Loucy (cell line): Measurements from ENCODE around the gene GDF7.

Source experiments
- CTCF ChIP-seq: fragments of 200-600 bp; sonication (generic); conservative IDR thresholded peaks from 2 replicates; pipeline ENCODE4 v1.5.1; 2014; ENCODE audit warnings: mild to moderate bottlenecking, antibody characterized with exemption, low read length
- EZH2phosphoT487 ChIP-seq: fragments of 200-600 bp; IDR thresholded peaks from 2 replicates; pipeline ENCODE4 v1.6.1; 2018; ENCODE audit warnings: antibody characterized with exemption, mild to moderate bottlenecking, moderate library complexity, borderline replicate concordance

DNA sequence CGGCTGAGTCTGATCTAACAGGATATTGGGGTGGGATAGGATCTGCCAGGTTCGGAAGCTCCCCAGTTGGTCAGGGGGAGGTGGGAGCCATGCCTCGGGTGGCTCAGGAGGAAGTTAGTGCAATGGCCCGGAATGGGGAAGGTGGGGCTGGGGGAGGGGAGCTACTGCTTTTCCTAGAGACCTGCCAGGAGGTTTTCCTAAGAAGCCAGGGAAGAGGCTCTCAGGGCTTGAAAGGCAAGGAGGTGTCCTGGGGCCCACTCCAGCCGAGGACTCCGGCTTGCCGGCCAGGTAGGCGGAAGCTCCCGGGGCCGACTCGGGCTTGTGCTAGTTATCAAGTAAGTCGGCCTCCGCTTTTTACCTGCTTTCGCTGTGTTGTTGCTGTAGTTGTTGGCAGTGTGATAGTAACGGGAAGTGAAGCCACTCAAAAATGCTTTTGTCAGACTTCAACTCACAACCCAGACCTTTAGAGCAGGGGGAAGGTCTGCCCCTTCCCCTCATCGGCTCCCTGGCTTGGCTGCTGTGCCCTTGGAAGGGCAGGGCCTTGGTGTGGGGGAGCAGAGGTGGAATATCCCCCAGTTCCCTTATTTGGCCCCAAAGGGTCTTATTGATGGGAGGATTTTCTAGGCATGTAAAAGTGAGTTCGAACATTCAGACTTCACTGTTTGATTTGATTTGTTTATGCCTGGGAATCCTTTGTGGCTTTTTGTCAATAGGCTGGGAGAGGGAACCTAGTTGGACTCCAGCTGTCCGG, 5.4 kb downstream of the GDF7 start:
- TF ChIP-seq CTCF (no peak), EZH2phosphoT487 (no peak)
